ENCODE results near the gene RSAD1.

DNA sequence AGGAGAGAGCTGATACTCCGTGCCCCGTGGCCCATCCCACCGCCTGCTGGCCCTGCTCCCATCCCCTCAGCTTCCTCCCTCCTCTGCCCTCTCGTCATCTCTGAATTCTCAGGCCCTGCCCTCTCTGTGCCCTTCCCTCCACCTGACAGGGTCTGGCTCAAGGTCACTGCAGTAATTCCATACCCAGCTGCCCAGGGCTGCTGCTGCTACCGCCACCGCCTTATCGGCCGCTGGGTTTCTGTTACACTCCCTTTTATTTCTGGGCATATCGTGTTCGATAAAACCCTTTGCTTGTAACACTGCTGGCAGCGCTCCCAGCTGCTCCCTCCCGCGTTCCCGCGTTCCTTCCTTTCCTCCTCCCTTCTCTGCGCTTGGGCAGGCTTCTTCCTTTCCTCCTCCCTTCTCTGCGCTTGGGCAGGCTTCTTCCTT, 55.1 kb downstream of the RSAD1 start:
- TF ChIP-seq, protein P1, sequence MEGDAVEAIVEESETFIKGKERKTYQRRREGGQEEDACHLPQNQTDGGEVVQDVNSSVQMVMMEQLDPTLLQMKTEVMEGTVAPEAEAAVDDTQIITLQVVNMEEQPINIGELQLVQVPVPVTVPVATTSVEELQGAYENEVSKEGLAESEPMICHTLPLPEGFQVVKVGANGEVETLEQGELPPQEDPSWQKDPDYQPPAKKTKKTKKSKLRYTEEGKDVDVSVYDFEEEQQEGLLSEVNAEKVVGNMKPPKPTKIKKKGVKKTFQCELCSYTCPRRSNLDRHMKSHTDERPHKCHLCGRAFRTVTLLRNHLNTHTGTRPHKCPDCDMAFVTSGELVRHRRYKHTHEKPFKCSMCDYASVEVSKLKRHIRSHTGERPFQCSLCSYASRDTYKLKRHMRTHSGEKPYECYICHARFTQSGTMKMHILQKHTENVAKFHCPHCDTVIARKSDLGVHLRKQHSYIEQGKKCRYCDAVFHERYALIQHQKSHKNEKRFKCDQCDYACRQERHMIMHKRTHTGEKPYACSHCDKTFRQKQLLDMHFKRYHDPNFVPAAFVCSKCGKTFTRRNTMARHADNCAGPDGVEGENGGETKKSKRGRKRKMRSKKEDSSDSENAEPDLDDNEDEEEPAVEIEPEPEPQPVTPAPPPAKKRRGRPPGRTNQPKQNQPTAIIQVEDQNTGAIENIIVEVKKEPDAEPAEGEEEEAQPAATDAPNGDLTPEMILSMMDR (IDR thresholded peaks at IDR 0.05): no peak
- no peak for TF ChIP-seq ZFX (IDR thresholded peaks at IDR 0.05; ENCODE audit: borderline replicate concordance)
